ENCODE measurements around the gene POLR2E. TPM values are rescaled to one million over a fixed set of nuclear protein-coding genes. Genes with fewer than 3 reads are reported as not detected.
A peak's percentile ranks its signal among the peaks of the same experiment; 100 is the strongest.

The POLR2E gene
- total and polyA plus RNA-seq, 2 of the 13 experiments (the other 11 are each of a cell fraction or from before 2014, with no cell fraction given), result 140 to 272 TPM

- TF ChIP-seq KIAA2018 (CRISPR knock-in tag; IDR thresholded peaks at IDR 0.05; ENCODE audit: borderline replicate concordance) (no peak), MAFG (CRISPR knock-in tag; IDR thresholded peaks at IDR 0.05) (no peak), ASH2L (IDR thresholded peaks at IDR 0.05; ENCODE audit: insufficient read length, low read depth, low read length) (no peak), POLR2A (IDR thresholded peaks at IDR 0.05; ENCODE audit: insufficient read depth in 1 of 2, low read depth in 2 of 2, low read length in 2 of 2) (no peak; a peak in 1 of 4 replicates), ZNF562 (CRISPR knock-in tag; IDR thresholded peaks at IDR 0.05; ENCODE audit: borderline replicate concordance) (no peak), ZNF792 (CRISPR knock-in tag; IDR thresholded peaks at IDR 0.05) (0 out of 2 replicates have a peak, but pooled peaks have one; percentile 30), EHMT2 (IDR thresholded peaks at IDR 0.05; ENCODE audit: borderline replicate concordance, low read depth, low read length) (no peak), ZNF629 (CRISPR knock-in tag; conservative IDR thresholded peaks at IDR 0.05) (0 out of 2 replicates have a peak, but pooled peaks have one; percentile 14), ZXDC (CRISPR knock-in tag; IDR thresholded peaks at IDR 0.05) (no peak), CREM (IDR thresholded peaks at IDR 0.05) (no peak), CREM (CRISPR knock-in tag; IDR thresholded peaks at IDR 0.05) (no peak), ZNF605 (CRISPR knock-in tag; IDR thresholded peaks at IDR 0.05) (peak; percentile 83; the same call in 1 of the 2 replicates), BRD4 (CRISPR knock-in tag; IDR thresholded peaks at IDR 0.05) (no peak)
- TF ChIP-seq, protein P1, sequence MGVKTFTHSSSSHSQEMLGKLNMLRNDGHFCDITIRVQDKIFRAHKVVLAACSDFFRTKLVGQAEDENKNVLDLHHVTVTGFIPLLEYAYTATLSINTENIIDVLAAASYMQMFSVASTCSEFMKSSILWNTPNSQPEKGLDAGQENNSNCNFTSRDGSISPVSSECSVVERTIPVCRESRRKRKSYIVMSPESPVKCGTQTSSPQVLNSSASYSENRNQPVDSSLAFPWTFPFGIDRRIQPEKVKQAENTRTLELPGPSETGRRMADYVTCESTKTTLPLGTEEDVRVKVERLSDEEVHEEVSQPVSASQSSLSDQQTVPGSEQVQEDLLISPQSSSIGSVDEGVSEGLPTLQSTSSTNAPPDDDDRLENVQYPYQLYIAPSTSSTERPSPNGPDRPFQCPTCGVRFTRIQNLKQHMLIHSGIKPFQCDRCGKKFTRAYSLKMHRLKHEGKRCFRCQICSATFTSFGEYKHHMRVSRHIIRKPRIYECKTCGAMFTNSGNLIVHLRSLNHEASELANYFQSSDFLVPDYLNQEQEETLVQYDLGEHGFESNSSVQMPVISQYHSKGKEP (CRISPR knock-in tag; IDR thresholded peaks at IDR 0.05), result no peak
- TF ChIP-seq, protein P2, sequence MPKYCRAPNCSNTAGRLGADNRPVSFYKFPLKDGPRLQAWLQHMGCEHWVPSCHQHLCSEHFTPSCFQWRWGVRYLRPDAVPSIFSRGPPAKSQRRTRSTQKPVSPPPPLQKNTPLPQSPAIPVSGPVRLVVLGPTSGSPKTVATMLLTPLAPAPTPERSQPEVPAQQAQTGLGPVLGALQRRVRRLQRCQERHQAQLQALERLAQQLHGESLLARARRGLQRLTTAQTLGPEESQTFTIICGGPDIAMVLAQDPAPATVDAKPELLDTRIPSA (CRISPR knock-in tag; IDR thresholded peaks at IDR 0.05; ENCODE audit: borderline replicate concordance), result 0 out of 2 replicates have a peak, but pooled peaks have one; percentile 47
- TF ChIP-seq, protein P3, sequence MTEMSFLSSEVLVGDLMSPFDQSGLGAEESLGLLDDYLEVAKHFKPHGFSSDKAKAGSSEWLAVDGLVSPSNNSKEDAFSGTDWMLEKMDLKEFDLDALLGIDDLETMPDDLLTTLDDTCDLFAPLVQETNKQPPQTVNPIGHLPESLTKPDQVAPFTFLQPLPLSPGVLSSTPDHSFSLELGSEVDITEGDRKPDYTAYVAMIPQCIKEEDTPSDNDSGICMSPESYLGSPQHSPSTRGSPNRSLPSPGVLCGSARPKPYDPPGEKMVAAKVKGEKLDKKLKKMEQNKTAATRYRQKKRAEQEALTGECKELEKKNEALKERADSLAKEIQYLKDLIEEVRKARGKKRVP (CRISPR knock-in tag; IDR thresholded peaks at IDR 0.05), result no peak
Observed at GRCh38 chr19:1046117-1046626, 49.0 kb downstream of the POLR2E start (continued).
